NOMO-1 treated with DMSO at 0.1 percent for 48 hours (cell line): ENCODE data around the gene CHTF8.

Experiments used
- DNase-seq: peaks from one replicate; lab custom pipeline; 2025; ENCODE audit not compliant: unreplicated experiment; lab: John Stamatoyannopoulos, UW

CHTF8 gene

DNA sequence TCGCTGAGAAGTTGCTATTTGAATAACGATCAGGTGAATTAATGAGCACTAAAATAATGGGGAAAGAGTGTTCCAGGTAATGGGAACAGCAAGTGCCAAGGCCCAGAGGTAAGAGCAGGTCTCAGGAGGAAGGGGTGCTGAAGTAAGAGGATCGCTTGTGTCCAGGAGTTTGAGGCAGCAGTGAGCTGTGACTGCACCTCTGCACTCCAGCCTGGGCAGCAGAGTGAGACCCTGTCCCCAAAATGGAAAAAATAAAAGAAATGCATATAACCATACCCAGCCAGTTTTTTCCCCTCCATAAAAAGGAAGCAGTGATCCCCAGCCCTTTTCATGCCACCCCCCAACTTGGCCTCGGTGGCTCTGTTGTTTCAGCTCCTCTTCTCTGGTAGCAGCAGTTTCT lies 43.7 kb downstream of the CHTF8 start:
- no peak for DNase-seq

DNA sequence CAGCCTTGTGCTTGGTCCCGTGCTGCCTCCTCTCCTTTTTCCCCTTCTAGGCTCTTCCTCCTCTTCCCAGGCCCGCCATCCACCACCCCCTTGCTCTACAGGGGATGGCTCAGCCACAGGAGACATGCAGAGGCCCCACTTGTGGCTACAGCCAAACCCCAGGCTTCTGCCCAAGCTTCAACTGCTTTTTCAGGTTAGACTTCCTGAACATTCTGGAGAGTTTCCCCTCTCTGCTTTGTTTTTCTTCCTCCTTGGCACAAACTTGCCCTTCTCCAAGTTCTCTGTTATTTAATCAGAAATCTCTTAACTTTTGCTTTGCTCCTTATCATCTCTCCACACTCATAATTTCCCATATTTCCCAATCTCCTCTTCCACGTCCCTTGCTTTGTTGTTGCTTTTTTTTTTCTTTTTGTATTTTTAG lies 45.2 kb downstream of the CHTF8 start:
- DNase-seq: no peak

DNA sequence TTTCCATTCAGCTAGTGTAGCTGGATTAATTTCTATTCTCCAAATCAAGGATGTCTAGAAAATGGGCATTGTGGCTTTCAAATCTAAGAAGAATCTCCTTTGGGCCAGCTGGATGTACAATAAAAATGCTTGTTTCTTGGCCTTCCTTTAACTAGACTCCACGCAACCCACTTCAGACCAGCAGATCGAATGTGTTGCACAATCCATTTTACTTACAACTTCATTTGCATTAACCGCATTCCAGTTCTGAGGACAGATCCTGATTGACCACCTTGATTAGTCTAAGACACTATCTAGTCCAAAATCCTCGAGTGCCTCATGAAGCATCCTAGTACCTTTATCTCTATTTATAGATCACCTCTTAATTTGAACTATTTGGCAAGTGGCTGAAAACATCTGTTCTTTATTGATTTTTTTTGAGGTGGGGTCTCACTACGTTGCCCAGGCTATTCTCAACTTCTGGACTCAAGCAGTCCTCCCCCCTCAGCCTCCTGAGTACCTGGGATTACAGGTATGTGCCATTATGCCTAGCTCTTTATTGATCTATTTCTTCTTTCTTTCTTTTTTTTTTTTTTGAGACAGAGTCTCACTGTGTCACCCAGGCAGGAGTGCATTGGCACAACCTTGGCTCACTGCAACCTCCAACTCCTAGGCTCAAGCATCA lies 47.2 kb downstream of the CHTF8 start:
- no peak for DNase-seq

GRCh38 chr16:69084289-69084688 lies 48.1 kb downstream of the CHTF8 start:
- no peak for DNase-seq

GRCh38 chr16:69083306-69083941 lies 49.0 kb downstream of the CHTF8 start:
- no peak for DNase-seq

- no peak for DNase-seq
These were observed 52.7 kb downstream of the CHTF8 start for GRCh38 chr16:69079697-69080096.

GRCh38 chr16:69078073-69078472 lies 54.3 kb downstream of the CHTF8 start:
- DNase-seq: no peak

GRCh38 chr16:69077251-69077650 lies 55.1 kb downstream of the CHTF8 start:
- no peak for DNase-seq

- DNase-seq: no peak
These were observed 59.1 kb downstream of the CHTF8 start for GRCh38 chr16:69073181-69073702.

- DNase-seq: no peak
These were observed 59.8 kb downstream of the CHTF8 start for GRCh38 chr16:69072640-69072974.

DNA sequence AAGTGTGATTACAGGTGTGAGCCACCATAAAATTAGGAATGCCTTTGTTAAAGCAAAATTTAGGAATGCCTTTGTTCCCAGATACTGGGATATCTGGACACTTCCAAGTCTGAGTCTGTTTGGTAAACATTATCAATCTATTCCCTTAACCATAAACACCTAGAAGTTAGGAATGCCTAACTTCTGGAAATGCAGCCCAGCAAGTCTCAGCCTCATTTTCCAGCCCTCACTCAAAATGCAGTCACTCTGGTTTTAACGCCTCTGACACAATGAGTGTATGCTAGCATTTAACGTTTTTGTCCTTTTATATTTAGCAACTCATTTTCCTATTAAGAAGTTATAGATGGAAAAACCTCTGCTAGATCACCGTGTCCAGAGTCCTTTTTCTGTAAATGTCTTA lies 61.4 kb downstream of the CHTF8 start:
- DNase-seq: no peak

DNA sequence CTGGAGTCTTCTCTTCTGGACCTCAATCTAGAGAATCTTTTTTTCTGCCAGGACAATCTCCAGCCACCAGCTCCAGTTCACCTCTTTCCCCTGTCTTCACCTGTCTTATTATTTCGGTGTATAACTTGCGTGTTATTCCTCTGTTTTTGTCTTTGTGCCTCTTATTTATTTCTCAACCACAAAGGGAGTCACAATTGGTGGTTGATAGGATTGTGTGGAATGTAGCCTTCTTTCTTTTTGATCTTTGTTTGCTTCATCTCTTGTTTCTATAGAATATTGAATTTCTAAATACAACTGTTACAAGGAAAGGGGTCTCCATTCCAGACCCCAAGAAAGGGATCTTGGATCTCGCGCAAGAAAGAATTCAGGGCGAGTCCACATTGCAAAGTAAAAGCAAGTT lies 62.9 kb downstream of the CHTF8 start:
- no peak for DNase-seq
